CD4-positive, alpha-beta T cell (primary cell): Measurements from ENCODE around the gene LRRFIP2. TPM values are rescaled to one million over a fixed set of nuclear protein-coding genes. Genes with fewer than 3 reads are reported as not detected.

ENCODE experiments used
- ATAC-seq: fragments of 200-7000 bp; cut with Tn5 transposase; one replicate; pipeline ENCODE4 v1.10.0; 2022; ENCODE audit warnings: mild to moderate bottlenecking; ENCODE audit not compliant: poor library complexity
- CTCF ChIA-PET: fragments of 350-600 bp; sonication (Branson Sonifier 250); formaldehyde crosslinking; loops from one replicate; lab custom pipeline; 2021; ENCODE audit warnings: antibody characterized with exemption, inconsistent platforms; lab: Charles Lee
- POLR2A ChIA-PET: fragments of 350-600 bp; sonication (Branson Sonifier 250); formaldehyde crosslinking; loops from one replicate; lab custom pipeline; 2021; ENCODE audit warnings: antibody characterized with exemption, inconsistent platforms; lab: Charles Lee
- DNase-seq, 14 experiments: peaks; one replicate each; pipeline ENCODE4 v3.0.0-alpha.2; 2013 to 2020; ENCODE audit warnings: mixed read lengths in 2 of 14
- H3K27ac ChIP-seq, 2 donors: one replicate each; pipeline versions ENCODE4 v1.5.1 to v1.7.0; 2013; ENCODE audit warnings: low read length in 2 of 2, low read depth in 1 of 2, mild to moderate bottlenecking in 1 of 2
- H3K27me3 ChIP-seq, 2 experiments: 1 replicate in 1 of 2; 2 replicates in 1 of 2; pipeline versions ENCODE4 v1.6.1 to v1.7.0; 2013; ENCODE audit warnings: low read length in 2 of 2, control low read depth in 1 of 2, mild to moderate bottlenecking in 1 of 2, moderate library complexity in 1 of 2; ENCODE audit not compliant: insufficient read depth in 2 of 2, control insufficient read depth in 1 of 2
- H3K36me3 ChIP-seq: one replicate; pipeline ENCODE4 v1.6.1; 2013; ENCODE audit warnings: low read length, control low read depth; ENCODE audit not compliant: insufficient read depth
- H3K4me1 ChIP-seq: one replicate; pipeline ENCODE4 v1.6.1; 2013; ENCODE audit warnings: low read length, control low read depth; ENCODE audit not compliant: insufficient read depth
- H3K4me3 ChIP-seq: one replicate; pipeline ENCODE4 v1.5.1; 2013; ENCODE audit warnings: mild to moderate bottlenecking, low read length, moderate library complexity
- H3K9me3 ChIP-seq, 2 experiments: 1 replicate in 1 of 2; 2 replicates in 1 of 2; pipeline versions ENCODE4 v1.6.1 to v1.7.0; 2013; ENCODE audit warnings: low read length in 2 of 2, mild to moderate bottlenecking in 2 of 2, control low read depth in 1 of 2, moderate library complexity in 1 of 2; ENCODE audit not compliant: control insufficient read depth in 1 of 2, insufficient read depth in 1 of 2
- H3K27ac Mint-ChIP-seq: one replicate; pipeline ENCODE4 v1.8.0; 2020; ENCODE audit warnings: mixed read lengths
- H3K27me3 Mint-ChIP-seq: one replicate; pipeline ENCODE4 v1.8.0; 2021; ENCODE audit warnings: mixed read lengths
- H3K36me3 Mint-ChIP-seq: one replicate; pipeline ENCODE4 v1.8.0; 2021; ENCODE audit warnings: low read depth, mixed read lengths
- H3K4me1 Mint-ChIP-seq: one replicate; pipeline ENCODE4 v1.8.0; 2021; ENCODE audit warnings: low read depth, mixed read lengths
- H3K4me3 Mint-ChIP-seq: one replicate; pipeline ENCODE4 v1.8.0; 2020; ENCODE audit warnings: mild to moderate bottlenecking, mixed read lengths
- H3K9me3 Mint-ChIP-seq: one replicate; pipeline ENCODE4 v1.8.0; 2020; ENCODE audit warnings: mixed read lengths
- intact Hi-C, 2 experiments: fragments of 100-400 bp; cut with DNase I in 1 of 2; cut with micrococcal nuclease in 1 of 2; formaldehyde crosslinking; loops; one replicate each; pipeline versions ENCODE4 v1.15.1 to v1.9.0; 2023 to 2025; cut with DNase I, micrococcal nuclease
- total RNA-seq, 174 experiments: library from RNA in 2 of 174; stranded (reverse) in 2 of 174; gene quantifications; one replicate each; pipeline ENCODE4 v1.2.3 and lab custom pipeline; 2021 to 2026
- TF ChIP-seq, protein P1 (sequence below): fragments of 200-600 bp; IDR thresholded peaks from one replicate; pipeline ENCODE4 v1.8.0; 2022; ENCODE audit warnings: antibody characterized with exemption, mild to moderate bottlenecking

LRRFIP2 gene
- total RNA-seq, 2 experiments from 2014 or later = 34.2 to 34.8 TPM

DNA sequence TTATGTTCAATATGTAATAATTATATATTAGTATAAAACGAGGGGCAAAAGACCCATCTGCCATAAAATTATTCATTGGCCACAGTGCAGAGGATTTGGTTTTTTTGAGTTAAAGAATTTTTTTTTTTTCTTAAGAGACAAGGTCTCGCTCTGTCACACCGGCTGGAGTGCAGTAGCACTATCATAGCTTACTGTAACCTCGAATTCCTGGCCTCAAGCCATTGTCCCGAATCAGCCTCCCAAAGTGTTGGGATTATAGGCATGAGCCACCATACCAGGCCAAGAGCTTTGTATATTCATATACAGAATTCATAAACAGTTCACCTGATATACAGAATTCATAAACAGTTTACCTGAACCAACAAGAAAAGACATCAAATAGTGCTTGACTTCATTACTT is 20.2 kb upstream of the LRRFIP2 start:
- Mint-ChIP-seq H3K4me1 (no peaks in the 10 kb centered on the region), H3K4me3 (no peak overlapping the region), H3K27ac (no peak overlapping the region), H3K27me3 (no peaks in the 10 kb centered on the region), H3K36me3 (no peaks in the 10 kb centered on the region), H3K9me3 (no peaks in the 10 kb centered on the region)
- no peak for ATAC-seq
- intact Hi-C loops = no loop called here
- TF ChIP-seq, protein P1, sequence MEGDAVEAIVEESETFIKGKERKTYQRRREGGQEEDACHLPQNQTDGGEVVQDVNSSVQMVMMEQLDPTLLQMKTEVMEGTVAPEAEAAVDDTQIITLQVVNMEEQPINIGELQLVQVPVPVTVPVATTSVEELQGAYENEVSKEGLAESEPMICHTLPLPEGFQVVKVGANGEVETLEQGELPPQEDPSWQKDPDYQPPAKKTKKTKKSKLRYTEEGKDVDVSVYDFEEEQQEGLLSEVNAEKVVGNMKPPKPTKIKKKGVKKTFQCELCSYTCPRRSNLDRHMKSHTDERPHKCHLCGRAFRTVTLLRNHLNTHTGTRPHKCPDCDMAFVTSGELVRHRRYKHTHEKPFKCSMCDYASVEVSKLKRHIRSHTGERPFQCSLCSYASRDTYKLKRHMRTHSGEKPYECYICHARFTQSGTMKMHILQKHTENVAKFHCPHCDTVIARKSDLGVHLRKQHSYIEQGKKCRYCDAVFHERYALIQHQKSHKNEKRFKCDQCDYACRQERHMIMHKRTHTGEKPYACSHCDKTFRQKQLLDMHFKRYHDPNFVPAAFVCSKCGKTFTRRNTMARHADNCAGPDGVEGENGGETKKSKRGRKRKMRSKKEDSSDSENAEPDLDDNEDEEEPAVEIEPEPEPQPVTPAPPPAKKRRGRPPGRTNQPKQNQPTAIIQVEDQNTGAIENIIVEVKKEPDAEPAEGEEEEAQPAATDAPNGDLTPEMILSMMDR = no peak
- CTCF ChIA-PET = interaction anchor here (0.7 kb wide), 1 partner anchor 171 kb away, joined by 5 read pairs; no protein-coding TSS in a partner anchor
- POLR2A ChIA-PET = no interaction called here
- no peak for DNase-seq
- no peaks in the 10 kb centered on the region for H3K36me3 ChIP-seq
- no peak overlapping the region for H3K4me3 ChIP-seq
- no peaks in the 10 kb centered on the region for H3K27me3 ChIP-seq
- no peaks in the 10 kb centered on the region for H3K9me3 ChIP-seq
- no peaks in the 10 kb centered on the region for H3K4me1 ChIP-seq
- no peak overlapping the region for H3K27ac ChIP-seq

DNA sequence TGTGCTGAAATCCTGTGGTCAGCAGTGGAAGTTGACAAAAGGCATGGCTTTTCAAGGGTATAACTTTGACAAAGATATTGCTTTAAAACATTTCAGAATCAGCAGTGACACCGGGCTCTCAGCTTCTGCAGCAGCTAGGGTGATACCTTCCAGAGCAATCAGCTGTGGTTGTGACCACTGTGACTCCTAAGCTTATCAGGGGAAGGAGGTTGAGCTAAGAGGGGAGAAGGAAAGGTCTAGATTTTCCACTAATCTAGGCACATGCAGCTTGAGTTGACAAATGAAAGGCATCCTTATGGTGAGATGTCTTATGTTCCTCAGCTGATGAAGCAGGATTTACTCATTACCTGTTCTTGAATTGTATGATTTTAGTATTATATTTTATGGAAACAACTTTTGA is 16.3 kb upstream of the LRRFIP2 start:
- no peaks in the 10 kb centered on the region for H3K9me3 ChIP-seq
- CTCF ChIA-PET = no interaction called here
- POLR2A ChIA-PET = no interaction called here
- ATAC-seq = no peak
- Mint-ChIP-seq H3K36me3 (no peaks in the 10 kb centered on the region), H3K9me3 (no peaks in the 10 kb centered on the region), H3K27me3 (no peaks in the 10 kb centered on the region), H3K4me3 (no peak overlapping the region), H3K27ac (no peak overlapping the region), H3K4me1 (no peaks in the 10 kb centered on the region)
- no peaks in the 10 kb centered on the region for H3K36me3 ChIP-seq
- no peak overlapping the region for H3K27ac ChIP-seq
- TF ChIP-seq, protein P1 = no peak
- H3K27me3 ChIP-seq = no peaks in the 10 kb centered on the region
- intact Hi-C loops = no loop called here
- H3K4me3 ChIP-seq = no peak overlapping the region
- no peaks in the 10 kb centered on the region for H3K4me1 ChIP-seq
- no peak for DNase-seq

DNA sequence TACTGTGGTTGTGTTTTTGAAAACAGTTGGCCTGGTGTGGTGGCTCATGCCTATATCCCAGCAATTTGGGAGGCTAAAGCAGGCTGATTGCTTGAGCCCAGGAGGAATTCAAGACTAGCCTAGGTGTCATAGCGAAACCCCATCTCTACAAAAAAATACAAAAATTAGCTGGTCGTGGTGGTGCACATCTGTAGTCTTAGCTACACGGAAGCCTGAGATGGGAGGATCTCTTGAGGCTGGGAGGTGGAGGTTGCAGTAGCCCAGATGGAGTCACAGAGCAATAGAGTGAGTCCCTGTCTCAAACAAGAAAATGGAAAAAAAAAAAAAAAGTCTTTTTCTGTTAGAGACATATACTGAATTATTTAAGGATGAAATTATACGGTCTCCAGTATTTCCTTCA is 14.7 kb upstream of the LRRFIP2 start:
- CTCF ChIA-PET = no interaction called here
- H3K27me3 Mint-ChIP-seq = no peaks in the 10 kb centered on the region
- no peaks in the 10 kb centered on the region for H3K36me3 ChIP-seq
- POLR2A ChIA-PET = no interaction called here
- H3K9me3 ChIP-seq = no peaks in the 10 kb centered on the region
- no peaks in the 10 kb centered on the region for H3K27me3 ChIP-seq
- H3K27ac ChIP-seq = no peak overlapping the region
- H3K4me3 Mint-ChIP-seq = no peak overlapping the region
- no peak for ATAC-seq
- TF ChIP-seq, protein P1 = no peak
- no peak for DNase-seq
- H3K4me1 ChIP-seq = no peaks in the 10 kb centered on the region
- no peaks in the 10 kb centered on the region for H3K4me1 Mint-ChIP-seq
- intact Hi-C loops = no loop called here
- no peaks in the 10 kb centered on the region for H3K36me3 Mint-ChIP-seq
- no peak overlapping the region for H3K27ac Mint-ChIP-seq
- H3K9me3 Mint-ChIP-seq = no peaks in the 10 kb centered on the region
- no peak overlapping the region for H3K4me3 ChIP-seq
